Body of pancreas (tissue), 4 donors: ENCODE data around the gene NDUFAF5.

ENCODE experiments used
- CTCF ChIP-seq, 7 experiments: fragments of 450-650 bp in 4 of 7; fragments of 200-600 bp in 3 of 7; sonication (generic) in 3 of 7; IDR thresholded peaks; one replicate each; pipeline ENCODE4 v1.5.1; 2016 to 2019; ENCODE audit warnings: antibody characterized with exemption in 7 of 7
- POLR2A ChIP-seq, 3 donors: fragments of 450-650 bp; IDR thresholded peaks; one replicate each; pipeline ENCODE4 v1.6.1; 2016; ENCODE audit warnings: antibody characterized with exemption in 3 of 3, mild to moderate bottlenecking in 2 of 3

- no peak for TF ChIP-seq CTCF (IDR thresholded peaks at IDR 0.05)
- TF ChIP-seq POLR2A (IDR thresholded peaks at IDR 0.05) = no peak
These were observed 29.8 kb downstream of the NDUFAF5 start for GRCh38 chr20:13814672-13815071.
